ENCODE data around the gene GSTM1. TPM values are rescaled to one million over a fixed set of nuclear protein-coding genes. Genes with fewer than 3 reads are reported as not detected.

The GSTM1 gene
- total RNA-seq, 1 experiment from 2014 or later: not detected

- ChIA-PET CTCF (interaction anchor here (0.8 to 1.8 kb wide), 4 partner anchors 53 to 239 kb away, joined by 3 to 4 read pairs (median 3); no protein-coding TSS in a partner anchor), POLR2A (no interaction called here)
- no peak for TF ChIP-seq CTCF (IDR thresholded peaks at IDR 0.05; ENCODE audit: unreplicated experiment)
- intact Hi-C loops (cut with micrococcal nuclease): no loop called here
- H3K9me3 Mint-ChIP-seq (ENCODE audit: unreplicated experiment): no peaks in the 10 kb centered on the region
- H3K36me3 Mint-ChIP-seq (ENCODE audit: insufficient read depth, unreplicated experiment): no peaks in the 10 kb centered on the region
- peaks cover 20% of the 10 kb centered on the region for H3K4me1 Mint-ChIP-seq (ENCODE audit: insufficient read depth, unreplicated experiment)
- no peak overlapping the region for H3K27ac Mint-ChIP-seq (ENCODE audit: low read depth, unreplicated experiment)
- no TSS peak for BruUV-seq (replicated peaks)
- no peak for DNase-seq (ENCODE audit: unreplicated experiment)
- H3K27me3 Mint-ChIP-seq (ENCODE audit: insufficient read depth, unreplicated experiment): no peaks in the 10 kb centered on the region
- no peak overlapping the region for H3K4me3 Mint-ChIP-seq (ENCODE audit: unreplicated experiment)
These were observed 33.4 kb downstream of the GSTM1 start for GRCh38 chr1:109721042-109721441.

GRCh38 chr1:109721971-109722370, 34.4 kb downstream of the GSTM1 start:
- Mint-ChIP-seq H3K36me3 (ENCODE audit: insufficient read depth, unreplicated experiment) (no peaks in the 10 kb centered on the region), H3K4me1 (ENCODE audit: insufficient read depth, unreplicated experiment) (peaks cover 13% of the 10 kb centered on the region), H3K4me3 (ENCODE audit: unreplicated experiment) (no peak overlapping the region), H3K9me3 (ENCODE audit: unreplicated experiment) (no peaks in the 10 kb centered on the region), H3K27ac (ENCODE audit: low read depth, unreplicated experiment) (no peak overlapping the region), H3K27me3 (ENCODE audit: insufficient read depth, unreplicated experiment) (no peaks in the 10 kb centered on the region)
- intact Hi-C loops (cut with micrococcal nuclease): no loop called here
- no peak for DNase-seq (ENCODE audit: unreplicated experiment)
- TF ChIP-seq CTCF (IDR thresholded peaks at IDR 0.05; ENCODE audit: unreplicated experiment): no peak
- BruUV-seq (replicated peaks): no TSS peak
- ChIA-PET POLR2A (no interaction called here), CTCF (interaction anchor here (0.7 to 1.8 kb wide), 2 partner anchors 55 to 169 kb away, joined by 3 to 4 read pairs; no protein-coding TSS in a partner anchor)

GRCh38 chr1:109722908-109723691, 35.5 kb downstream of the GSTM1 start:
- no peak overlapping the region for H3K27ac Mint-ChIP-seq (ENCODE audit: low read depth, unreplicated experiment)
- H3K4me1 Mint-ChIP-seq (ENCODE audit: insufficient read depth, unreplicated experiment): peaks cover 13% of the 10 kb centered on the region

GRCh38 chr1:109724933-109725332, 37.3 kb downstream of the GSTM1 start:
- H3K27ac Mint-ChIP-seq (ENCODE audit: low read depth, unreplicated experiment): no peak overlapping the region
- no peak overlapping the region for H3K4me3 Mint-ChIP-seq (ENCODE audit: unreplicated experiment)
- TF ChIP-seq CTCF (IDR thresholded peaks at IDR 0.05; ENCODE audit: unreplicated experiment): no peak
- peaks cover 5% of the 10 kb centered on the region for H3K4me1 Mint-ChIP-seq (ENCODE audit: insufficient read depth, unreplicated experiment)
- H3K27me3 Mint-ChIP-seq (ENCODE audit: insufficient read depth, unreplicated experiment): no peaks in the 10 kb centered on the region
- POLR2A ChIA-PET: no interaction called here
- no peaks in the 10 kb centered on the region for H3K9me3 Mint-ChIP-seq (ENCODE audit: unreplicated experiment)
- CTCF ChIA-PET: interaction anchor here (0.8 to 0.9 kb wide), 2 partner anchors 46 to 50 kb away, joined by 3 read pairs; no protein-coding TSS in a partner anchor
- no TSS peak for BruUV-seq (replicated peaks)
- H3K36me3 Mint-ChIP-seq (ENCODE audit: insufficient read depth, unreplicated experiment): no peaks in the 10 kb centered on the region
- intact Hi-C loops (cut with micrococcal nuclease): no loop called here
- no peak for DNase-seq (ENCODE audit: unreplicated experiment)

More at GRCh38 chr1:109722908-109723691, 35.5 kb downstream of the GSTM1 start:
- Mint-ChIP-seq H3K36me3 (ENCODE audit: insufficient read depth, unreplicated experiment) (no peaks in the 10 kb centered on the region), H3K27me3 (ENCODE audit: insufficient read depth, unreplicated experiment) (no peaks in the 10 kb centered on the region), H3K4me3 (ENCODE audit: unreplicated experiment) (no peak overlapping the region), H3K9me3 (ENCODE audit: unreplicated experiment) (no peaks in the 10 kb centered on the region)
- DNase-seq (ENCODE audit: unreplicated experiment): no peak
- no TSS peak for BruUV-seq (replicated peaks)
- POLR2A ChIA-PET: no interaction called here
- intact Hi-C loops (cut with micrococcal nuclease): no loop called here
- CTCF ChIA-PET: no interaction called here
- no peak for TF ChIP-seq CTCF (IDR thresholded peaks at IDR 0.05; ENCODE audit: unreplicated experiment)
